ENCODE data around the gene CNTN5. TPM values are rescaled to one million over a fixed set of nuclear protein-coding genes. Genes with fewer than 3 reads are reported as not detected.

The CNTN5 gene
- total RNA-seq, 1 experiment from 2014 or later, result not detected

DNA sequence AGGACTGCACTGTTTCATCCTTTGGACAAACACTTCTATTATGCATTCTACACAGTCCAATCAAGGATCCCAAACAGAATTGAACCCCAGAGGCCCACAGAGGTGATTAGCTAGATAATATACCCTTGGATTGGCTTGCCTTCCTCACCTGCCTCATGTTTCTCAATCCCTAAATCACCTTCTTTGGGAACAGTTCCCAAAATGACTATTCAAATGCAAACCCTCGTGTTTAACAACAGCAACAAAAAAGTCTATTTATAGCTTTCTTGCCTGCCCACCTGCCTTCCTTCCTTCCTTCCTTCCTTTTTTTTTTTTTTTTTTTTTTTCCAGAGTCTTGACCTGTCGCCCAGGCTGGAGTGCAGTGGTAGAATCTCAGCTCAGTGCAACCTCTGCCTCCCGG lies 180.0 kb downstream of the CNTN5 start:
- Histone ChIP-seq H3K18ac (ENCODE audit: insufficient read length, low read depth, low read length) (no peak overlapping the region), H3K23ac (ENCODE audit: insufficient read length, low read depth, low read length) (no peak overlapping the region), H3K27ac (ENCODE audit: insufficient read length, low read depth, low read length) (peak overlapping the region; percentile 93), H3K9me3 (ENCODE audit: control insufficient read depth, low read depth, low read length) (no peaks in the 10 kb centered on the region), H3T11ph (ENCODE audit: low read length) (no peak overlapping the region), H4K5ac (ENCODE audit: insufficient read length, low read depth, low read length) (peak overlapping the region; percentile 69), H2BK12ac (ENCODE audit: insufficient read length, low read depth, low read length) (no peak overlapping the region), H3K4me2 (ENCODE audit: insufficient read depth, insufficient read length, low read length) (peak overlapping the region; percentile 22), H2AFZ (ENCODE audit: low read length) (no peak overlapping the region), H2BK20ac (ENCODE audit: low read depth, low read length, poor library complexity, severe bottlenecking) (no peak overlapping the region), H3K56ac (ENCODE audit: insufficient read length, low read depth, low read length) (no peak overlapping the region), H3K79me1 (ENCODE audit: insufficient read depth, low read depth, low read length, poor library complexity, severe bottlenecking) (no peaks in the 10 kb centered on the region), H4K91ac (ENCODE audit: insufficient read length, low read depth, low read length) (no peak overlapping the region), H3K4me1 (ENCODE audit: insufficient read depth, low read length) (peaks cover 11% of the 10 kb centered on the region; the same call in 1 of the 2 replicates), H4K8ac (replicated peaks; ENCODE audit: insufficient read length, low read depth, low read length) (no peak overlapping the region), H2BK5ac (ENCODE audit: insufficient read length, low read length) (no peak overlapping the region), H2BK15ac (ENCODE audit: low read depth, low read length) (no peak overlapping the region), H3K23me2 (ENCODE audit: insufficient read length, low read depth, low read length, poor library complexity, severe bottlenecking) (no peaks in the 10 kb centered on the region), H3K27me3 (ENCODE audit: insufficient read depth, low read length) (no peaks in the 10 kb centered on the region), H2AK5ac (ENCODE audit: insufficient read length, low read length) (no peak overlapping the region), H4K20me1 (ENCODE audit: control insufficient read depth, insufficient read depth, insufficient read length) (no peaks in the 10 kb centered on the region), H3K14ac (ENCODE audit: insufficient read depth, low read length) (no peak overlapping the region), H3K79me2 (ENCODE audit: insufficient read depth, low read length) (no peaks in the 10 kb centered on the region), H3K4ac (ENCODE audit: low read depth, low read length) (no peak overlapping the region), H2BK120ac (ENCODE audit: low read depth, low read length, poor library complexity, severe bottlenecking) (no peak overlapping the region), H3K9ac (ENCODE audit: extremely low read depth, insufficient read length, low read length) (no peak overlapping the region)
- H3K27me3 Mint-ChIP-seq (ENCODE audit: low read depth), result no peaks in the 10 kb centered on the region
- DNase-seq, result no peak
- H3K36me3 Mint-ChIP-seq (ENCODE audit: insufficient read depth in 1 of 3, low read depth in 3 of 3), result peaks cover 0 to 3% (median 0%) of the 10 kb centered on the region in 3 experiments; a peak in 3 of 7 replicates
- no peak overlapping the region for H3K4me3 Mint-ChIP-seq
- peak overlapping the region; percentile 57 to 87 (median 86); a peak in 6 of 7 replicates for H3K27ac Mint-ChIP-seq
- no CpG with 5 or more reads among the region's 3 CpGs for WGBS (ENCODE audit: extremely low coverage, insufficient read length, low lambda C conversion rate)
- TF ChIP-seq, protein P1, sequence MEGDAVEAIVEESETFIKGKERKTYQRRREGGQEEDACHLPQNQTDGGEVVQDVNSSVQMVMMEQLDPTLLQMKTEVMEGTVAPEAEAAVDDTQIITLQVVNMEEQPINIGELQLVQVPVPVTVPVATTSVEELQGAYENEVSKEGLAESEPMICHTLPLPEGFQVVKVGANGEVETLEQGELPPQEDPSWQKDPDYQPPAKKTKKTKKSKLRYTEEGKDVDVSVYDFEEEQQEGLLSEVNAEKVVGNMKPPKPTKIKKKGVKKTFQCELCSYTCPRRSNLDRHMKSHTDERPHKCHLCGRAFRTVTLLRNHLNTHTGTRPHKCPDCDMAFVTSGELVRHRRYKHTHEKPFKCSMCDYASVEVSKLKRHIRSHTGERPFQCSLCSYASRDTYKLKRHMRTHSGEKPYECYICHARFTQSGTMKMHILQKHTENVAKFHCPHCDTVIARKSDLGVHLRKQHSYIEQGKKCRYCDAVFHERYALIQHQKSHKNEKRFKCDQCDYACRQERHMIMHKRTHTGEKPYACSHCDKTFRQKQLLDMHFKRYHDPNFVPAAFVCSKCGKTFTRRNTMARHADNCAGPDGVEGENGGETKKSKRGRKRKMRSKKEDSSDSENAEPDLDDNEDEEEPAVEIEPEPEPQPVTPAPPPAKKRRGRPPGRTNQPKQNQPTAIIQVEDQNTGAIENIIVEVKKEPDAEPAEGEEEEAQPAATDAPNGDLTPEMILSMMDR (conservative IDR thresholded peaks at IDR 0.05), result no peak
- H3K9me3 Mint-ChIP-seq, result no peaks in the 10 kb centered on the region
- peaks cover 43 to 47% of the 10 kb centered on the region in 2 experiments for H3K4me1 Mint-ChIP-seq
